D721Med (cell line): ENCODE measurements around the gene ENO2.

ENCODE experiments used
- DNase-seq: peaks from one replicate; pipeline ENCODE4 v3.0.0; 2011; ENCODE audit warnings: low spot score; ENCODE audit not compliant: insufficient read length
- FAIRE-seq: peaks from 2 replicates; lab custom pipeline; 2011; peaks lifted over from hg19 to GRCh38; lab: Jason Lieb, UNC
- TF ChIP-seq, protein P1 (sequence below): IDR thresholded peaks from 2 replicates; pipeline ENCODE4 v1.5.1; 2012; ENCODE audit warnings: mild to moderate bottlenecking, control low read depth; ENCODE audit not compliant: insufficient read depth; ENCODE audit errors: missing control alignments

The ENO2 gene

DNA sequence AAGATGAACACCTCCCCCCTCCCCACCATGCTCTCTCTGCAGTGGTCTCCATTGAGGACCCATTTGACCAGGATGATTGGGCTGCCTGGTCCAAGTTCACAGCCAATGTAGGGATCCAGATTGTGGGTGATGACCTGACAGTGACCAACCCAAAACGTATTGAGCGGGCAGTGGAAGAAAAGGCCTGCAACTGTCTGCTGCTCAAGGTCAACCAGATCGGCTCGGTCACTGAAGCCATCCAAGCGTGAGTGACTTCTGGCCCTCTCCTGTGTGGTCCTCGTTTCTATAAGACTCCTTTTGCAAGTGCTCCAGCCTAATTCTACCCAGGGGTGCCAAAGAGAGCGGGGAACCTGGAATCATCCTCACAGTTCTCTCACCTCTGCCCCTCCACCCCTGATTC lies 7.2 kb downstream of the ENO2 start:
- FAIRE-seq = no peak
- TF ChIP-seq, protein P1, sequence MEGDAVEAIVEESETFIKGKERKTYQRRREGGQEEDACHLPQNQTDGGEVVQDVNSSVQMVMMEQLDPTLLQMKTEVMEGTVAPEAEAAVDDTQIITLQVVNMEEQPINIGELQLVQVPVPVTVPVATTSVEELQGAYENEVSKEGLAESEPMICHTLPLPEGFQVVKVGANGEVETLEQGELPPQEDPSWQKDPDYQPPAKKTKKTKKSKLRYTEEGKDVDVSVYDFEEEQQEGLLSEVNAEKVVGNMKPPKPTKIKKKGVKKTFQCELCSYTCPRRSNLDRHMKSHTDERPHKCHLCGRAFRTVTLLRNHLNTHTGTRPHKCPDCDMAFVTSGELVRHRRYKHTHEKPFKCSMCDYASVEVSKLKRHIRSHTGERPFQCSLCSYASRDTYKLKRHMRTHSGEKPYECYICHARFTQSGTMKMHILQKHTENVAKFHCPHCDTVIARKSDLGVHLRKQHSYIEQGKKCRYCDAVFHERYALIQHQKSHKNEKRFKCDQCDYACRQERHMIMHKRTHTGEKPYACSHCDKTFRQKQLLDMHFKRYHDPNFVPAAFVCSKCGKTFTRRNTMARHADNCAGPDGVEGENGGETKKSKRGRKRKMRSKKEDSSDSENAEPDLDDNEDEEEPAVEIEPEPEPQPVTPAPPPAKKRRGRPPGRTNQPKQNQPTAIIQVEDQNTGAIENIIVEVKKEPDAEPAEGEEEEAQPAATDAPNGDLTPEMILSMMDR = no peak
- no peak for DNase-seq

DNA sequence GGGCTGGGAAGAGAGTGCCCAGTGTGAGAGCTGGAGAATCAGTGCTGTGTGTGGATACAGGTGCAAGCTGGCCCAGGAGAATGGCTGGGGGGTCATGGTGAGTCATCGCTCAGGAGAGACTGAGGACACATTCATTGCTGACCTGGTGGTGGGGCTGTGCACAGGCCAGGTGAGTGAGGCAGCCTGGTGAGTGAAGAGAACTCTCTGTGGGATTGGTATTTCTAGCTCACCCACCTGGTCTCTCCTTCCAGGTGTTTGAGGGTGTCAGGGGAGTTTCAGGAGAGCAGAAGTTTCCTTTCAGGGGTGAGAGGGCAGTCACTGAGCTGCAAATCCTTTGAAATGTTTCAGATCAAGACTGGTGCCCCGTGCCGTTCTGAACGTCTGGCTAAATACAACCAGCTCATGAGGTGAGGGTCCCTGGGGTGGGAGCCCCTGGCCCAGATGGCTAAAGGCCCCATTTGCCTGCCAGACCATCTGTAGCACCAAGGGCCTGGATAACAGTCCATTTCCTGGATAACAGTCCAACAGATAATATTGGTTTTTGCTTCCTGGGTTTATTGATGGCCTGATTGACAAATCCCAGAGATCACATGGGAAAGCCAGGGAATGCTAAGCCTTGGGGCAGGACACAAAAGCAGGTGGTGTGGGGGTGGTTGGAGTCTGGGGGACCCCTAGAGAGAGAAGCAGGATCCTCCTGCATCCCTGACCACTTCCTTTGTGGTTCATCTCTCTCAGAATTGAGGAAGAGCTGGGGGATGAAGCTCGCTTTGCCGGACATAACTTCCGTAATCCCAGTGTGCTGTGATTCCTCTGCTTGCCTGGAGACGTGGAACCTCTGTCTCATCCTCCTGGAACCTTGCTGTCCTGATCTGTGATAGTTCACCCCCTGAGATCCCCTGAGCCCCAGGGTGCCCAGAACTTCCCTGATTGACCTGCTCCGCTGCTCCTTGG lies 7.9 kb downstream of the ENO2 start:
- no peak for DNase-seq
- FAIRE-seq = no peak
- TF ChIP-seq, protein P1 = no peak

DNA sequence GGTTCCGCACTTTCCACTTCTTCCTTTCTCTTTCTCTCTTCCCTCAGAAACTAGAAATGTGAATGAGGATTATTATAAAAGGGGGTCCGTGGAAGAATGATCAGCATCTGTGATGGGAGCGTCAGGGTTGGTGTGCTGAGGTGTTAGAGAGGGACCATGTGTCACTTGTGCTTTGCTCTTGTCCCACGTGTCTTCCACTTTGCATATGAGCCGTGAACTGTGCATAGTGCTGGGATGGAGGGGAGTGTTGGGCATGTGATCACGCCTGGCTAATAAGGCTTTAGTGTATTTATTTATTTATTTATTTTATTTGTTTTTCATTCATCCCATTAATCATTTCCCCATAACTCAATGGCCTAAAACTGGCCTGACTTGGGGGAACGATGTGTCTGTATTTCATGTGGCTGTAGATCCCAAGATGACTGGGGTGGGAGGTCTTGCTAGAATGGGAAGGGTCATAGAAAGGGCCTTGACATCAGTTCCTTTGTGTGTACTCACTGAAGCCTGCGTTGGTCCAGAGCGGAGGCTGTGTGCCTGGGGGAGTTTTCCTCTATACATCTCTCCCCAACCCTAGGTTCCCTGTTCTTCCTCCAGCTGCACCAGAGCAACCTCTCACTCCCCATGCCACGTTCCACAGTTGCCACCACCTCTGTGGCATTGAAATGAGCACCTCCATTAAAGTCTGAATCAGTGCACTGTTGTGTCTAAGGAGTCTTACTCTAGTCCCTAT lies 8.8 kb downstream of the ENO2 start:
- DNase-seq (no peak), FAIRE-seq (no peak)
- TF ChIP-seq, protein P1 = no peak

DNA sequence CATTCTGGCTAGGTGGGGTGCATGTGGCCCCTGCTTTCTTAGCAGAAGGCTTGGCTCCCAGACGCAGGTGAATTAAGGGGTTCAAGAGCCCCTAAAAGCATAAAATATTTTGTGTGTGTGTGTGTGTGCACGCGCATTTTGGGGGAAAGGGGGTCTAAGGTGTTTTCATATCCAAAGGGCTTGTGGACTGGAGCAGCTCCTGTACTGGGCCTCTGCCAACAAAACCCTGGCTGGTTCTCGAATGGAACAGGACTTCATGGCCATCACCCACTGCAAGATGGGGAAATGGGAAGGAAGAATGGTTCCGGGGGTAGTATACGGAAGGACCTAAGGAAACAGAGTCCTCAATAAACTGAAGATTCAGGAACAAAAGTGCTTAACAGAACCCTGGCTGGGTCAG lies 9.5 kb downstream of the ENO2 start:
- TF ChIP-seq, protein P1 = no peak
- no peak for DNase-seq
- FAIRE-seq = no peak

DNA sequence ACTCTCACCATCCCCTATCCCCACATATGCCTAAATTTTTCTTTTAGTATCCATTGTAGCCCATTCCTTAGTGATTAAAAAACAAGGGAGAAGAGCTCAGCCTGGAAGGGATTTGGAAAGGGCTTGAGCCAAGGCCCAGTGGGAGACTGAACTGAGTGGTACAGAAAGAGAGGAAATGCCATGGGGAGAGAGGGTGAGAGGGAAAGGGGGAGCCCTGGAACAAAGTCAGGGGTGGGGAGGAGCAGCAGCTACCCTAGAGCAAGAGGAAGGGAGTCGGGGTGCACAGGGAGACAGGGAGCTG lies 10.8 kb downstream of the ENO2 start:
- FAIRE-seq (no peak), DNase-seq (no peak)
- TF ChIP-seq, protein P1 = no peak

DNA sequence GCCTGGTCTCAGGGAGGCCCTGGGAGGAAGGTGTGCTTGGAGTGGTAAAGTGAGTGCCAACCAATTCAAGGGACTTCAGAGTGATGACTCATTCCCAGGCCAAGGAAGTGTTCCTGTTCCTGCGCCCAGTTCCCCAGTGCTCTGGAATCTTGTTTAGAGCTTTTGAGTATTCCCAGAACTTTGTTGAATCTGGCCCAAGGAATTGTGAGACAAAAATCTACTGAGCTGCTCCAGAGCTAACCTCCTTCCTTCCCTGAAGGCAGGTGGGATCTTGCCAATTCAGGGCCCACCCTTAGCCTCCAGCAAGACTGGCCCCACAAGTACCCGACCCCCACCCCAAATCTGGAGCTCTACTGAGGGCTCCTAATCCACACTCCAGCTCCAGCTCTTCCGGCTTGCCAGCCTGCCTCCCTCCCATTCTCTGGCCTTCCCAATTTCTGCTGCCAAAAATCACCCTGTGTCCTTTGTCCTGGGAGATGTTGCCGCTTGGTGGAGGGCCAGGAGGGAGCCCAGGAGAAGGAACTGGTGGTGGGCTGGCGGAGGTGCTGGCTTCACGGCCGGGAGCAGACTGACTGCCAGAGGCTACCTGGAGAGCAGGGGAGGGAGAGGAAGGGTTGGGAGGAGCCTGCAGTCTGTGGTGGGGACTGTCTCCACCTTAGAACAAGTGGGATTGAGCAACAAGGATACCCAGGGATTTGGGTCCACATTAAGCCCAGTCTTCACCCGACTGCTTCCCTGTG lies 11.3 kb downstream of the ENO2 start:
- TF ChIP-seq, protein P1 = no peak
- FAIRE-seq = no peak
- no peak for DNase-seq
